Measurements from ENCODE around the gene ATP5MG. TPM values are rescaled to one million over a fixed set of nuclear protein-coding genes. Genes with fewer than 3 reads are reported as not detected.

Gene ATP5MG
- total and polyA plus RNA-seq, 2 of the 8 experiments (the other 6 are each of a cell fraction or from before 2014, with no cell fraction given) = 237 to 464 TPM

- Histone ChIP-seq H2AFZ (ENCODE audit: low read length) (no peak overlapping the region), H2BK120ac (replicated peaks; ENCODE audit: low read depth, low read length) (no peak overlapping the region), H4K5ac (ENCODE audit: insufficient read length, low read depth, low read length) (no peak overlapping the region), H3K23me2 (ENCODE audit: low read depth, low read length) (peaks cover 10% of the 10 kb centered on the region), H4K91ac (replicated peaks; ENCODE audit: insufficient read length, low read length) (no peak overlapping the region), H3K14ac (ENCODE audit: insufficient read length) (no peak overlapping the region), H4K8ac (ENCODE audit: extremely low read depth, insufficient read depth, low read length) (no peak overlapping the region), H3K4me3 (ENCODE audit: extremely low read depth in 1 of 4, insufficient read depth in 2 of 4, low read depth in 3 of 4, low read length in 4 of 4) (0 out of 8 replicates have a peak overlapping the region, but pooled peaks of 1 of the 4 experiments have one; percentile 1), H3K27me3 (replicated peaks in 1 of 4; ENCODE audit: control insufficient read depth in 3 of 4, extremely low read depth in 1 of 4, insufficient read depth in 3 of 4, low read length in 3 of 4) (no peaks in the 10 kb centered on the region), H3K4ac (replicated peaks; ENCODE audit: insufficient read length, low read depth, low read length) (no peak overlapping the region), H3K18ac (ENCODE audit: extremely low read depth, low read length) (no peak overlapping the region), H3K9ac (replicated peaks in 1 of 4; ENCODE audit: extremely low read depth in 1 of 4, low read depth in 3 of 4, low read length in 3 of 4) (no peak overlapping the region), H3K4me1 (replicated peaks in 1 of 4; ENCODE audit: control insufficient read depth in 3 of 4, insufficient read depth in 4 of 4, low read length in 3 of 4) (peaks cover 0 to 12% (median 5%) of the 10 kb centered on the region in 4 experiments; a peak in 6 of 7 replicates), H3K36me3 (ENCODE audit: control insufficient read depth in 2 of 4, insufficient read depth in 4 of 4, low read length in 3 of 4) (peaks cover 0 to 3% (median 0%) of the 10 kb centered on the region in 4 experiments; a peak in 1 of 8 replicates), H2BK12ac (ENCODE audit: low read depth, low read length) (no peak overlapping the region), H3K56ac (replicated peaks; ENCODE audit: insufficient read length, low read depth, low read length) (no peak overlapping the region), H2BK5ac (ENCODE audit: low read depth, low read length) (no peak overlapping the region), H3K79me2 (ENCODE audit: control insufficient read depth in 1 of 2, insufficient read depth in 2 of 2, low read length in 2 of 2) (peaks cover 34 to 100% of the 10 kb centered on the region in 2 experiments), H3K23ac (ENCODE audit: insufficient read length) (no peak overlapping the region), H3K27ac (ENCODE audit: low read depth, low read length) (no peak overlapping the region), H3K9me3 (ENCODE audit: insufficient read depth in 2 of 2, low read depth in 1 of 2, low read length in 1 of 2) (no peaks in the 10 kb centered on the region), H3K4me2 (ENCODE audit: insufficient read depth in 1 of 2, low read depth in 2 of 2, low read length in 2 of 2) (peak overlapping the region in 1 of 2 experiments; percentile 9; a peak in 1 of 4 replicates), H4K20me1 (replicated peaks in 1 of 2; ENCODE audit: control insufficient read depth in 1 of 2, insufficient read depth in 2 of 2, low read length in 2 of 2) (peaks cover 44 to 47% of the 10 kb centered on the region in 2 experiments), H2AK5ac (ENCODE audit: low read depth, low read length) (no peak overlapping the region), H2BK20ac (ENCODE audit: low read length) (no peak overlapping the region), H2BK15ac (ENCODE audit: low read length) (no peak overlapping the region), H3K79me1 (ENCODE audit: low read depth, low read length) (peaks cover 5% of the 10 kb centered on the region; the same call in 1 of the 2 replicates)
- DNase-seq (ENCODE audit: low read depth in 1 of 2, low spot score in 2 of 2) = no peak
- WGBS, 2 experiments (ENCODE audit: extremely low coverage in 1 of 2, insufficient coverage in 1 of 2, insufficient read length in 1 of 2, insufficient replicate concordance in 2 of 2, low coverage in 1 of 2, low lambda C conversion rate in 2 of 2, missing lambda C conversion rate in 1 of 2) = 73% methylated on average over 3 of the region's 3 CpGs; no CpG with 5 or more reads in 1 of the 2 experiments
- ChIA-PET CTCF (ENCODE audit: partially characterized antibody) (interaction anchor here (0.6 to 2.2 kb wide), 5 partner anchors 10 to 85 kb away, joined by 3 to 5 read pairs (median 3); no protein-coding TSS in a partner anchor), POLR2A (ENCODE audit: partially characterized antibody) (interaction anchor here (1.4 to 2.0 kb wide), 2 partner anchors 10 to 14 kb away, joined by 3 to 7 read pairs; no protein-coding TSS in a partner anchor)
- no peak for FAIRE-seq
- TF ChIP-seq JUN (IDR thresholded peaks at IDR 0.05; ENCODE audit: low read depth, low read length) (no peak), CTCF (IDR thresholded peaks at IDR 0.05; ENCODE audit: control extremely low read depth in 1 of 3, insufficient read depth in 1 of 3, low read depth in 1 of 3, low read length in 3 of 3) (peak in 1 of 3 experiments; percentile 2; a peak in 1 of 4 replicates)
These were observed 40.4 kb downstream of the ATP5MG start for GRCh38 chr11:118441770-118442275.
